ENCODE results near the gene RNF121. TPM values are rescaled to one million over a fixed set of nuclear protein-coding genes. Genes with fewer than 3 reads are reported as not detected.

RNF121 gene
- total and polyA plus RNA-seq, 2 of the 4 experiments (the other 2 are of a cell fraction): 43.4 to 88.7 TPM

- Histone ChIP-seq H3K56ac (ENCODE audit: extremely low read depth, insufficient read depth, low read length) (no peak overlapping the region), H2BK120ac (ENCODE audit: low read depth, low read length) (no peak overlapping the region), H3K27ac (ENCODE audit: insufficient read depth, low read length) (no peak overlapping the region), H3K9me1 (ENCODE audit: insufficient read depth, low read length) (no peaks in the 10 kb centered on the region), H3K79me1 (ENCODE audit: low read depth in 1 of 2, low read length in 2 of 2) (peaks cover 61 to 63% of the 10 kb centered on the region in 2 experiments), H3K23ac (ENCODE audit: low read depth, low read length) (no peak overlapping the region), H3K27me3 (ENCODE audit: control insufficient read depth, insufficient read depth, low read length) (no peaks in the 10 kb centered on the region), H3K4me1 (ENCODE audit: control insufficient read depth, insufficient read depth, low read length) (peaks cover 9% of the 10 kb centered on the region), H2AFZ (replicated peaks; ENCODE audit: low read length, poor library complexity) (no peak overlapping the region), H4K20me1 (ENCODE audit: insufficient read depth, low read length) (peaks cover 23% of the 10 kb centered on the region), H3K9me3 (ENCODE audit: control insufficient read depth, insufficient read depth, low read length) (no peaks in the 10 kb centered on the region), H3K9ac (ENCODE audit: low read depth, low read length) (no peak overlapping the region), H2BK20ac (ENCODE audit: low read depth, low read length) (no peak overlapping the region), H2AK5ac (ENCODE audit: low read depth, low read length) (no peak overlapping the region), H3K14ac (replicated peaks; ENCODE audit: low read depth, low read length) (no peak overlapping the region), H2BK5ac (ENCODE audit: low read depth, low read length, poor library complexity, severe bottlenecking) (no peak overlapping the region), H3K4ac (ENCODE audit: low read depth, low read length) (no peak overlapping the region), H4K5ac (ENCODE audit: low read depth, low read length) (no peak overlapping the region), H3K18ac (ENCODE audit: low read depth, low read length) (no peak overlapping the region), H3K4me2 (ENCODE audit: low read depth, low read length) (no peak overlapping the region), H2BK15ac (ENCODE audit: low read depth, low read length) (no peak overlapping the region), H2AK9ac (replicated peaks; ENCODE audit: low read depth, low read length, poor library complexity) (no peak overlapping the region), H3K36me3 (ENCODE audit: control insufficient read depth, insufficient read depth, low read length) (peaks cover 74% of the 10 kb centered on the region), H4K8ac (ENCODE audit: low read depth in 2 of 2, low read length in 2 of 2) (no peak overlapping the region), H3K4me3 (ENCODE audit: insufficient read depth, low read depth, low read length) (no peak overlapping the region), H4K91ac (ENCODE audit: insufficient read depth, low read depth, low read length) (no peak overlapping the region)
- ChIA-PET CTCF (interaction anchor here (2.2 kb wide), 1 partner anchor 67 kb away, joined by 37 read pairs; no protein-coding TSS in a partner anchor), POLR2A (ENCODE audit: unreplicated experiment) (no interaction called here)
- TF ChIP-seq CEBPB (IDR thresholded peaks at IDR 0.05; ENCODE audit: low read depth, low read length): no peak
- TF ChIP-seq RCOR1 (IDR thresholded peaks at IDR 0.05; ENCODE audit: insufficient replicate concordance, low read length): no peak
- no peak for TF ChIP-seq CTCF (conservative IDR thresholded peaks at IDR 0.05; ENCODE audit: low read depth, low read length)
- no peak for TF ChIP-seq SMC3 (IDR thresholded peaks at IDR 0.05; ENCODE audit: low read depth, low read length)
- TF ChIP-seq RAD21 (IDR thresholded peaks at IDR 0.05; ENCODE audit: low read length): no peak
- no peak for TF ChIP-seq POLR2A (IDR thresholded peaks at IDR 0.05; ENCODE audit: low read depth, low read length)
- TF ChIP-seq ELK1 (IDR thresholded peaks at IDR 0.05; ENCODE audit: borderline replicate concordance, low read depth, low read length): no peak
- no peak for TF ChIP-seq RFX5 (IDR thresholded peaks at IDR 0.05; ENCODE audit: low read depth, low read length)
- no peak for TF ChIP-seq CHD1 (IDR thresholded peaks at IDR 0.05; ENCODE audit: low read depth, low read length)
- no peak for TF ChIP-seq MAFK (IDR thresholded peaks at IDR 0.05; ENCODE audit: low read depth, low read length)
- no peak for TF ChIP-seq USF2 (IDR thresholded peaks at IDR 0.05; ENCODE audit: low read depth, low read length)
- no peak for TF ChIP-seq FOS (IDR thresholded peaks at IDR 0.05; ENCODE audit: low read depth, low read length)
- TF ChIP-seq MXI1 (IDR thresholded peaks at IDR 0.05; ENCODE audit: borderline replicate concordance, low read depth, low read length): no peak
- no TSS peak for BruUV-seq (replicated peaks)
- no CpG with 5 or more reads among the region's 4 CpGs for WGBS, 2 experiments (ENCODE audit: extremely low coverage in 2 of 2, insufficient read length in 1 of 2)
- DNase-seq (no peak), ATAC-seq (ENCODE audit: low read depth) (no peak)
- dilution Hi-C loops (cut with HindIII; ENCODE audit: low sequenced_read_pairs, unreplicated experiment): no loop called here
- in situ Hi-C loops (cut with MboI; ENCODE audit: low sequenced_read_pairs): loop anchor here (5.0 to 10.0 kb wide), 3 partner anchors 71 to 409 kb away; partner anchors contain the start of gene CLPB
- intact Hi-C loops (cut with micrococcal nuclease): no loop called here
Measured at GRCh38 chr11:72023335-72023734, 94.5 kb downstream of the RNF121 start.
